CD4-positive, alpha-beta T cell (primary cell): ENCODE measurements around the gene C7. TPM values are rescaled to one million over a fixed set of nuclear protein-coding genes. Genes with fewer than 3 reads are reported as not detected.
"Not testable (repeated sequence)": the region's sequence is repeated elsewhere in the genome, so short reads cannot be mapped to it uniquely, and the experiment has no call there.

ENCODE experiments used
- ATAC-seq: fragments of 200-7000 bp; cut with Tn5 transposase; one replicate; pipeline ENCODE4 v1.10.0; 2022; ENCODE audit warnings: mild to moderate bottlenecking; ENCODE audit not compliant: poor library complexity
- CTCF ChIA-PET: fragments of 350-600 bp; sonication (Branson Sonifier 250); formaldehyde crosslinking; loops from one replicate; lab custom pipeline; 2021; ENCODE audit warnings: antibody characterized with exemption, inconsistent platforms; lab: Charles Lee
- POLR2A ChIA-PET: fragments of 350-600 bp; sonication (Branson Sonifier 250); formaldehyde crosslinking; loops from one replicate; lab custom pipeline; 2021; ENCODE audit warnings: antibody characterized with exemption, inconsistent platforms; lab: Charles Lee
- DNase-seq, 14 experiments: peaks; one replicate each; pipeline ENCODE4 v3.0.0-alpha.2; 2013 to 2020; ENCODE audit warnings: mixed read lengths in 2 of 14
- H3K27ac ChIP-seq, 2 donors: one replicate each; pipeline versions ENCODE4 v1.5.1 to v1.7.0; 2013; ENCODE audit warnings: low read length in 2 of 2, low read depth in 1 of 2, mild to moderate bottlenecking in 1 of 2
- H3K27me3 ChIP-seq, 2 experiments: 1 replicate in 1 of 2; 2 replicates in 1 of 2; pipeline versions ENCODE4 v1.6.1 to v1.7.0; 2013; ENCODE audit warnings: low read length in 2 of 2, control low read depth in 1 of 2, mild to moderate bottlenecking in 1 of 2, moderate library complexity in 1 of 2; ENCODE audit not compliant: insufficient read depth in 2 of 2, control insufficient read depth in 1 of 2
- H3K36me3 ChIP-seq: one replicate; pipeline ENCODE4 v1.6.1; 2013; ENCODE audit warnings: low read length, control low read depth; ENCODE audit not compliant: insufficient read depth
- H3K4me1 ChIP-seq: one replicate; pipeline ENCODE4 v1.6.1; 2013; ENCODE audit warnings: low read length, control low read depth; ENCODE audit not compliant: insufficient read depth
- H3K4me3 ChIP-seq: one replicate; pipeline ENCODE4 v1.5.1; 2013; ENCODE audit warnings: mild to moderate bottlenecking, low read length, moderate library complexity
- H3K9me3 ChIP-seq, 2 experiments: 1 replicate in 1 of 2; 2 replicates in 1 of 2; pipeline versions ENCODE4 v1.6.1 to v1.7.0; 2013; ENCODE audit warnings: low read length in 2 of 2, mild to moderate bottlenecking in 2 of 2, control low read depth in 1 of 2, moderate library complexity in 1 of 2; ENCODE audit not compliant: control insufficient read depth in 1 of 2, insufficient read depth in 1 of 2
- H3K27ac Mint-ChIP-seq: one replicate; pipeline ENCODE4 v1.8.0; 2020; ENCODE audit warnings: mixed read lengths
- H3K27me3 Mint-ChIP-seq: one replicate; pipeline ENCODE4 v1.8.0; 2021; ENCODE audit warnings: mixed read lengths
- H3K36me3 Mint-ChIP-seq: one replicate; pipeline ENCODE4 v1.8.0; 2021; ENCODE audit warnings: low read depth, mixed read lengths
- H3K4me1 Mint-ChIP-seq: one replicate; pipeline ENCODE4 v1.8.0; 2021; ENCODE audit warnings: low read depth, mixed read lengths
- H3K4me3 Mint-ChIP-seq: one replicate; pipeline ENCODE4 v1.8.0; 2020; ENCODE audit warnings: mild to moderate bottlenecking, mixed read lengths
- H3K9me3 Mint-ChIP-seq: one replicate; pipeline ENCODE4 v1.8.0; 2020; ENCODE audit warnings: mixed read lengths
- intact Hi-C, 2 experiments: fragments of 100-400 bp; cut with DNase I in 1 of 2; cut with micrococcal nuclease in 1 of 2; formaldehyde crosslinking; loops; one replicate each; pipeline versions ENCODE4 v1.15.1 to v1.9.0; 2023 to 2025; cut with DNase I, micrococcal nuclease
- polyA plus RNA-seq, 2 donors: library from polyadenylated mRNA; unstranded; fragments of 120-200 nt; gene quantifications; one replicate each; pipeline ENCODE4 v1.2.1, GENCODE V29; 2013
- total RNA-seq, 174 experiments: library from RNA in 2 of 174; stranded (reverse) in 2 of 174; gene quantifications; one replicate each; pipeline ENCODE4 v1.2.3 and lab custom pipeline; 2021 to 2026
- TF ChIP-seq, protein P1 (sequence below): fragments of 200-600 bp; IDR thresholded peaks from one replicate; pipeline ENCODE4 v1.8.0; 2022; ENCODE audit warnings: antibody characterized with exemption, mild to moderate bottlenecking

Gene C7
- total RNA-seq (not detected), total RNA-seq (lab: John Stamatoyannopoulos, UW) (0 to 0.22 (median 0) reads per million in 172 experiments)
- polyA plus RNA-seq (2013, experiment 1 of 2) = not detected
- 0.23 TPM for polyA plus RNA-seq (2013, experiment 2 of 2)

DNA sequence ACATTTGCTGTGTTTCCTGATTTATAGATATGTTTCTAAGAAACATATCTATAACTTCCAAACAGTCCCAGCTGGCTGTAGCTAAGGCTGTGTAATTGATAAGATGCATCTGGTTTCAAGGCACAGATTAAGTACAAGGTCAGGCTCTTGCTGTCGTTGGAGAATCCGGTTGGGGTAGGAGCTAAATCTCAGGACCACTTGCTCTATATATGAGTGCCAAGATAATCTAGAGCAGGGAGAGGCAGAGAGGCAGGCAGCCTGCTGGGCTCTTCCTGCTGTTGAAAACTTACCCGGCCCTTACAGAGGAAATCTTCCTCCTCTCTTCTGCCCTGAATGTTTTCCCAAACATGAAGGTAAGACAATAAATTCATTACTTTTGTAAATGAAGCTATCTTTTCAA is at the start of gene C7:
C7 (plus strand) TSS at position 234 of the 400 bp plus-strand sequence; CDS start at position 348, 114 bp downstream.
- H3K4me3 Mint-ChIP-seq = no peak within 1 kb of the TSS
- DNase-seq (no peak), ATAC-seq (no peak)
- H3K27ac Mint-ChIP-seq = no peak within 1 kb of the TSS
- H3K36me3 Mint-ChIP-seq = no peaks in the 10 kb centered on the region
- ChIA-PET POLR2A (no interaction called here), CTCF (no interaction called here)
- Histone ChIP-seq H3K27ac (no peak within 1 kb of the TSS), H3K9me3 (no peaks in the 10 kb centered on the region), H3K27me3 (no peaks in the 10 kb centered on the region), H3K36me3 (no peaks in the 10 kb centered on the region), H3K4me3 (no peak within 1 kb of the TSS), H3K4me1 (no peaks in the 10 kb centered on the region)
- intact Hi-C loops = no loop called here
- no peaks in the 10 kb centered on the region for H3K4me1 Mint-ChIP-seq
- TF ChIP-seq, protein P1, sequence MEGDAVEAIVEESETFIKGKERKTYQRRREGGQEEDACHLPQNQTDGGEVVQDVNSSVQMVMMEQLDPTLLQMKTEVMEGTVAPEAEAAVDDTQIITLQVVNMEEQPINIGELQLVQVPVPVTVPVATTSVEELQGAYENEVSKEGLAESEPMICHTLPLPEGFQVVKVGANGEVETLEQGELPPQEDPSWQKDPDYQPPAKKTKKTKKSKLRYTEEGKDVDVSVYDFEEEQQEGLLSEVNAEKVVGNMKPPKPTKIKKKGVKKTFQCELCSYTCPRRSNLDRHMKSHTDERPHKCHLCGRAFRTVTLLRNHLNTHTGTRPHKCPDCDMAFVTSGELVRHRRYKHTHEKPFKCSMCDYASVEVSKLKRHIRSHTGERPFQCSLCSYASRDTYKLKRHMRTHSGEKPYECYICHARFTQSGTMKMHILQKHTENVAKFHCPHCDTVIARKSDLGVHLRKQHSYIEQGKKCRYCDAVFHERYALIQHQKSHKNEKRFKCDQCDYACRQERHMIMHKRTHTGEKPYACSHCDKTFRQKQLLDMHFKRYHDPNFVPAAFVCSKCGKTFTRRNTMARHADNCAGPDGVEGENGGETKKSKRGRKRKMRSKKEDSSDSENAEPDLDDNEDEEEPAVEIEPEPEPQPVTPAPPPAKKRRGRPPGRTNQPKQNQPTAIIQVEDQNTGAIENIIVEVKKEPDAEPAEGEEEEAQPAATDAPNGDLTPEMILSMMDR = no peak
- peaks cover 37% of the 10 kb centered on the region for H3K27me3 Mint-ChIP-seq
- no peaks in the 10 kb centered on the region for H3K9me3 Mint-ChIP-seq

DNA sequence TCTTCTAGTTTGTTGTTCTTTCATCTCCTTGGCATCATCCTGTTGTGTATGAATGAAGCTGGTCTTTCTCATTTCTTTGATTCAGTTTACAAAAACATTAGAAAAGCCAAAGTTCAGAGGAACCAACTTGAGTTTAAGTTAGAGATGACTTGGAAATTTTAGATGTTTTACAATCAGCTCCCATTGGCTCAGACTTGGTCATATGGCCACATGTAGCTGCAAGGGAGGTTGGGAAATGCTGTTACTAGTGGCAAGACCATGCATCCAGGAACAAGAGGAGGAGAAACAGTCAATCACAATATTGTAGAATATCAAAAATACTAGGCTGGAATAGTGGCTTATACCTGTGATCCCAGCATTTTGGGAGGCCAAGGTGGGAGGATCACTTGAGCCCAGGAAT is 48.6 kb upstream of the C7 start:
- TF ChIP-seq, protein P1 = no peak
- H3K27me3 Mint-ChIP-seq = no peaks in the 10 kb centered on the region
- H3K36me3 Mint-ChIP-seq = peaks cover 6% of the 10 kb centered on the region
- H3K4me3 Mint-ChIP-seq = no peak overlapping the region
- H3K27me3 ChIP-seq = no peaks in the 10 kb centered on the region
- H3K27ac Mint-ChIP-seq = no peak overlapping the region
- POLR2A ChIA-PET = no interaction called here
- H3K4me1 Mint-ChIP-seq = no peaks in the 10 kb centered on the region
- H3K9me3 ChIP-seq = no peaks in the 10 kb centered on the region
- no peaks in the 10 kb centered on the region for H3K36me3 ChIP-seq
- no peaks in the 10 kb centered on the region for H3K4me1 ChIP-seq
- no peak overlapping the region for H3K27ac ChIP-seq
- peaks cover 9% of the 10 kb centered on the region for H3K9me3 Mint-ChIP-seq
- ATAC-seq (no peak), DNase-seq (no peak)
- intact Hi-C loops = no loop called here
- no peak overlapping the region for H3K4me3 ChIP-seq
- CTCF ChIA-PET = no interaction called here

- ATAC-seq, H3K27me3 ChIP-seq, H3K4me1 Mint-ChIP-seq, POLR2A ChIA-PET, H3K36me3 Mint-ChIP-seq, H3K27ac ChIP-seq, H3K4me3 Mint-ChIP-seq, H3K4me1 ChIP-seq, H3K4me3 ChIP-seq, H3K36me3 ChIP-seq, intact Hi-C loops, H3K9me3 ChIP-seq, H3K27me3 Mint-ChIP-seq, H3K9me3 Mint-ChIP-seq, CTCF ChIA-PET, H3K27ac Mint-ChIP-seq, DNase-seq: not testable (repeated sequence)
These were observed 44.3 kb upstream of the C7 start for GRCh38 chr5:40865004-40865403.

GRCh38 chr5:40866844-40867243 is 42.5 kb upstream of the C7 start:
- Mint-ChIP-seq H3K9me3 (peaks cover 6% of the 10 kb centered on the region), H3K27me3 (peaks cover 1% of the 10 kb centered on the region)

More at GRCh38 chr5:40866844-40867243, 42.5 kb upstream of the C7 start:
- Histone ChIP-seq H3K4me3 (no peak overlapping the region), H3K27ac (no peak overlapping the region), H3K4me1 (no peaks in the 10 kb centered on the region), H3K27me3 (no peaks in the 10 kb centered on the region), H3K36me3 (no peaks in the 10 kb centered on the region), H3K9me3 (no peaks in the 10 kb centered on the region)
- ChIA-PET POLR2A (no interaction called here), CTCF (no interaction called here)
- intact Hi-C loops = no loop called here
- Mint-ChIP-seq H3K4me1 (no peaks in the 10 kb centered on the region), H3K36me3 (peaks cover 6% of the 10 kb centered on the region), H3K4me3 (no peak overlapping the region), H3K27ac (no peak overlapping the region)
- DNase-seq (no peak), ATAC-seq (no peak)
- TF ChIP-seq, protein P1 = no peak
